HG02981 (cell line): ENCODE measurements around the gene MEGF6.

Experiments
- ATAC-seq: cut with Tn5 transposase; IDR thresholded peaks from one replicate; pipeline ENCODE4 v1.9.1; 2021; ENCODE audit warnings: mild to moderate bottlenecking, moderate library complexity; ENCODE audit not compliant: unreplicated experiment

Gene MEGF6

DNA sequence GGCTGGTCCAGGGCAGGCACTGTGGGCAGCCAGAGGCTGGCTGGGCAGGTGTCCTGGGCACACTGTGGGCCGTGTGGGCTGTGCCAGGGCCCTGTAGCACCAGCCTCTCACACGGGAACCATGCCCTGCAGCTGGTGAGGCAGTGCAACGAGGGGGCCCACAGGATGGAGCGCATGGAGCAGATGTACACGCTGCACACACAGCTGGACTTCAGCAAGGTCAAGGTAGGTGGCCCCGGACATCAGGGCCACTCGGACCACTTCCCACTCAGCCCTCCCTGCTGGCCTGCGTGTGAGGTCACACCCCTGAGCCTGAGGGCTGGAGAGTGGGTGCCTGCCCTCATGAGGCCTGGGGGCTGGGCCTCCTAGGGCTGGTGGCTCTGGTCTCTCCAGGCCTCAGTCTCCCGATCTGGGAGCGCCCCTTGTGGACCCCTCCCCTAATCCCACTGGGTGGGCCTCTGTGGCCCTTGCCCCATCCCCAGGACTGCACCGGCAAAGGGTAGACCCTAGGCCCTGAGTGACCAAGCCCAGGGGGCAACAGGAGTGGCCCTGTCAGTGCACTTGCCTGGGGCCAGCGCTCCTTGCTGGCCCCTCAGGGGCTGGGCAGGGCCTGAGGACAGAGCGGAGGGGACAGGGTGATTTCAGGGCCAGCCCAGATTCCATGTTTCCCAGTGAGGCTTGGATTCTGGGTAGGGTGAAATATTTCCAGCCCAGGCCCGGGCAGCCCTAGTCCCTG lies 135.3 kb downstream of the MEGF6 start:
- no peak for ATAC-seq

DNA sequence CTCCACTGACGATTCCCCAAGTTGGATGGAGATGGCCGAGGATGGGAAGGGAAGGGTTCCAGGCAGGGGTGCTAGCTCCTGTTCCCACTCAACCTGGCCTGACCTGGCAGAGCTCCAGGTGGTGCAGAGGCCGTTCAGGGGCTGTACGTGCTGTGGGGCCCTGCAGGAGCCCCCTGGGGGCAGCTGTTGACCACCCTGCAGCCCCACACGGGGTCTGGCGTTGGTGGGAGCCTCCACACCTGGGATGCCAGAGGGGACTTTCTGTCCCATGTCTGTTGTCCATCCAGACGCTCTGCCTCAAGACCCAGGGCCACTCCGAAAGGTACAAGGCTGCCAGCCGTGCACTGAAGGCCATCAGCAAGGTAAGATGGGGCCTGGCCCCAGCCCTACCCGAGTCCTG lies 136.9 kb downstream of the MEGF6 start:
- no peak for ATAC-seq

- no peak for ATAC-seq
Measured at GRCh38 chr1:3474016-3474415, 137.3 kb downstream of the MEGF6 start.

DNA sequence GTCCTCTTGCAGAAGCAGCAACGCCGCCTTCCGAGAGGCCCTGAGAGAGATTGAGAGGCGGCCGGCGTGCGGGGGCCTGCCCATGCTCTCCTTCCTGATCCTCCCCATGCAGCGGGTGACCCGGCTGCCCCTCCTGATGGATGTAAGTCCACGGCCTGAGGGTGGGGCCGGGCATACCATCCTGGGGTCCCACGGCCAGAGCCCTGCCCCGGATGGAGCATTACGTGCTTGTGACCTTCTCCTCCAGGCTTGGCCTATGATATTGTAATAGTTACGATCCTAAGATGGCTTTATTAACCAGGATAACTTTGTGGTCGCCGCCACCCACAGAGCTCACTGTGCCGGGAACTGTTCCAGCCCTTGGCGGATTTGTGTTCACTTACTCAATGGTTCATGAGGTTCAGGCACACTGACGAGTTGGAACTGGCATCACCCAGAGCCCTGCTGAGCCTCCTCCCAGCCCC lies 137.9 kb downstream of the MEGF6 start:
- ATAC-seq = no peak

GRCh38 chr1:3472906-3473305 lies 138.4 kb downstream of the MEGF6 start:
- ATAC-seq = no peak

DNA sequence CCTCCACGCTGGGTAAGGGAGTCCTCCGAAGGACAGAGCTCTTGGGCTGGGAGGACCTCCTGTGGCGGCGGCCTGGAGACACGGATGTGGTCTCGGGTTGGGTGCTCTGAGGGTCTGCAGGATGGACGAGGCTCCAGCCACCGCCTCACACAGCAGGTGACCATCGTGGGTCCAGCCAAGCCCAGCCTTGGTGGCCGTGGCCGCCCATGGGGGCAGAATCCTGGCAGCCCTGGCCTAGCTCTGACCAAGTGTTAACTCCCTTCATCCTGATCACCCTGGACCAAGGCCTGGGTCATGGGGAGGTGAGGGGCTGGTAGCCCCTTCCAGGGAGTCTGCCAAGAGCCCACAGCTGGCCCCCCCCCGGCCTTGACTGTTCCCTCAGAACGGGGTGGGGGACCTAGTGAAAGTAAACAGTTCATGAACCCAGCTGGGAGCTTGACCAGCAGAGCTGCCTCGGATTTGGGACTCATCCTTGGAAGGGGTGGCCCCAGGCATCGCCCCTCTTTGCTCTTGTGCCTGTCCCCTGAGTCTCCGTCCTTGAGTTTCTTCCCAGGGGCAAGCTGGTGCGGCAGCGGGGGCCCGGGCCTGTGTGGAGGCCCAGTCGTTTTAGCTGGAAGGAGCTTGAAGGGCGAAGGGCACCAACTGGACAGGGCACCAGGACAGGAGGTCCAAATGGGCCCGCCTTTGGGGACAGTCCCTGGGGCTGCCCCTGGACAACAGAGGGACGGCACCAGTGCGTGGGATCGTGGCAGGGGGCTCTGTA lies 139.0 kb downstream of the MEGF6 start:
- ATAC-seq = no peak

DNA sequence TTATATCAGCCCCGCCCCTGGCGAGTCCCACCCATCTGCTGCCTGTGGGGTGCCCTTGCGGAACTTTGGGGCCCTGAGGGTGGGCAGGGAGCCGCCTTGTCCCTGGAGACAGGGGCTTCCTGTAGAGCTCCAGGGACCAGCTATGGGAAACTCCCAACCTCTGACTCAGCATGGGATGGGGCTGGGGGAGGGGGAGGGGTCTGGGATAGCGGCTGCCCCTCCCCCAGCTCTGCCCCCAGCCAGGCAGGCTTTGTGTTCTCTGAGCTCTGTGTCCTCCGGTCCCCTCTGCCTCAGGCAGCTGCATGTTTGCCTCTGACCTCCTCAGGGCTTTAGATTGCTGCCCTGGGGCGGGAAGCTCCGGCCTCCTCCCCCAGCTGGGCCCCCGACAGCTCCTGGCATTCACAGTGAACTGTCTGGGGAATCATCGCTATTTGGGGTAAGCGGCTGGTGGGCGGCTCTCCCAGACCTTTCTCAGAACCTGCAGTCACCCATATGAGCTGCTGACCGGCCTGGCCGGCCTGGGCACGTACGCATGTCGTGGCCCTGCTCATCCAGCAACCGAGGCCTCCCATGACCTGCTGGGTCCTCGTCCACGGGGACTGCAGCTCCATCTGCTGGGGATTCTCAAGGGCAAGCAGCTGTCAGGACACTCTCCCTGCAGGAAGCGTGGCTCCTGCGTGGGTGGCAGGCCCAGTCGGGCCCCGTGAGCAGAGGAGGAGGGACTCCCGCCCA lies 139.8 kb downstream of the MEGF6 start:
- ATAC-seq = no peak

GRCh38 chr1:3470650-3471355 lies 140.5 kb downstream of the MEGF6 start:
- ATAC-seq = no peak

GRCh38 chr1:3469849-3470649 lies 141.3 kb downstream of the MEGF6 start:
- no peak for ATAC-seq

DNA sequence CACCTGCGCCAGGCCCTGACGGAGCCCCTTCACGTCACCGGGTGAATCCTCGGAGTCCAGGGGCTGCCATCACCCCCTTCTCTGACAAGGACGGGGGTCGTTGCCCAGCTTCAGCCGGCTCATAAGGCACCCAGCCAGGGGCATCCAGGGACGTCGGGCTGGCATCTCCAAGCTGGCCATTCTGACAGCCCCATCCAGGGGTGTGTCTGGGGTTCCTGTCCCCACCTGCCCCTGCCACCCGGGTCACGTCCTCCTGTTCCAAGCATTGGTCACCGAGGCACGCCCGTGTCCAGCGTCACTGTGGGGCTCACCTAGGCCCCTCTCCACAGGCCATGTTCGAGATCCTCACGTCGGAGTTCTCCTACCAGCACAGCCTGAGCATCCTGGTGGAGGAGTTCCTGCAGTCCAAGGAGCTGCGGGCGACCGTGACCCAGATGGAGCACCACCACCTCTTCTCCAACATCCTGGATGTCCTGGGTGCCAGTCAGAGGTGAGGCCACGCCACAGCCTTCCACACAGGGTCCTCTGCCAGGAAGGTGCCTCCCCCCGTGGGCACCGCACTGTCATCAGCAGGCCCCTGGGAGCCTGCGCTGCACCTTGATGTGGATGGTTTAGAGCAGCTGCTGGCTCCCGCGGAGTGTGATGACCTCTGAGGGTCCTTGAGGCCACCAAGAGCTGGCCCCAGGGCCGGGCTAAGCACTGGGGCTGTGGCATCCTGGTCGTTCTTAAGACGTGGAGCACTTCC lies 142.0 kb downstream of the MEGF6 start:
- ATAC-seq = no peak

DNA sequence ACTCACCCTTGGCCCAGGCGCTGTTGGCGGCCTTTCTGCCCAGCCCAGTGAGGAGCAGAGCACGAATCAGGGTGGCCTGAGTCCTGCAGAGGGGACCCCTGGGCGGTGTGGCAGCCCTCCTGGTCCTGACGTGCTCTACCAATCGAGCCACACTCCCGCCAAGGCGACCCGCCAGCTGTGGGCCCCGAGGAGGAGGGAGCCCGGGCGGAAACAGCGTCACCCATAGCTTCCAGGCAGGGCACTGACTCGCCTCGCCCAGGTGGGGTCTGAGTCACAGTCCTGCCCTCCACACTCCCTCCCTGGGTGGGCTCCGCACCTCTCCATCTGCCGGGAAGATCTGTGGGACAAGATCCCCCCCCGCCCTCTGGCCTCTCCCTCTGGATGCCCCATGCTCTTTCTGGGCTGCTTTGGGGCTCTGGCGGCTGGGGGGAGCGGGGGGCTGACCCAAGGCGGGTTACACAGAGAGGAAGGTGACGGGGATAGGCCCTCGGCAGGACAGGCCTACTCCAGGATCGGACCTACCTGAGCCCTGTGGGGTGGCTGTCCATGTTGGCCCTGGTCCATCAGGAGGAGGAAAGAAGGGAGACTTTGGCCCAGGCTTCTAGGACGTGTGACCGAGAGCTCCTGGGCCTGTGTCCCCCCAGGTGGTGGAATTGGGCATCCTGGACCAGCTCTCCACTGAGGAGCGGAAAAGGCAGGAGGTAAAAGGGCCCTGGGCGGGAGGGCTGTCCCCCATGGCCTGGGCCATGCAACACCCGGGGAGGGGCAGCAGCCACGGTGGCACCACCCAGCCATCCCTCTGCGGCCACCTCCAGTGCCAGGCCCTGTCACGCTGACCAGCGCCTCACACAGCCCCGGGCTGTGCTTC lies 142.8 kb downstream of the MEGF6 start:
- no peak for ATAC-seq

- ATAC-seq = no peak
Measured at GRCh38 chr1:3467096-3468036, 143.9 kb downstream of the MEGF6 start.

DNA sequence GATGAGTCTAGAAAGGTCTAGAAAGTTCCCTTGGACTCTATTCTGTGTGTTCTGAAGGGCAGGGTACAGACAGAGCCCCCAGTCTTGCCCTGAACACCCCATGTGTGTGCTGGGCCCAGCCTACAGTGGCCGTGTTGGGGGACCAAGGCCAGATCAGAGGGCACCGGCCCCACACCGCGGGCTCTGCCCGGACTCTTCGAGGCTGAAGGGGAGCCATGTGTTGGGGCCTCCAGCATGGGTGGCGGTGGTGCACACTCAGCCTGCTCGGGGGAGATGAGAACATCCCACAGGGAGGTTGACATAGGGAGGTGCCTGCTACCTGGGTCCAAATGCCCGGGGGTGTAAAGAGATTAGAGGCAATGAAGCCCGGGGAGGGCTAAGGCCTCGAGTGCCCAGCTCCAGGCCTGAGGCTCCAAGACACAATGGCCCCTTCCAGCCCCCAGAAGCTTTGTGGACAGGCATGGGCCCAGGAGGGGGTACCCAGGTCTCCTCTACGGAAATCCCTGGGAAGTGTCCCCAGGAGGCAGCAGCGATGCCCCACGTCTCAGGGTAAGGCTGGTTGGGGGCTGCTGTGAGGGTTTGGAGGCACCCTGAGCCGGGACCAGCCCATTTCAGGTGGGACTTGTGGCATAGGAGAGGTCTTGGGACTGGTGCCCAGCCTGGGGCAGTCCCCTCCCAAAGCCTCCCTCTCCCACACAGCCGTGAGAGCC lies 144.8 kb downstream of the MEGF6 start:
- ATAC-seq = no peak

GRCh38 chr1:3465935-3466321 lies 145.4 kb downstream of the MEGF6 start:
- no peak for ATAC-seq

DNA sequence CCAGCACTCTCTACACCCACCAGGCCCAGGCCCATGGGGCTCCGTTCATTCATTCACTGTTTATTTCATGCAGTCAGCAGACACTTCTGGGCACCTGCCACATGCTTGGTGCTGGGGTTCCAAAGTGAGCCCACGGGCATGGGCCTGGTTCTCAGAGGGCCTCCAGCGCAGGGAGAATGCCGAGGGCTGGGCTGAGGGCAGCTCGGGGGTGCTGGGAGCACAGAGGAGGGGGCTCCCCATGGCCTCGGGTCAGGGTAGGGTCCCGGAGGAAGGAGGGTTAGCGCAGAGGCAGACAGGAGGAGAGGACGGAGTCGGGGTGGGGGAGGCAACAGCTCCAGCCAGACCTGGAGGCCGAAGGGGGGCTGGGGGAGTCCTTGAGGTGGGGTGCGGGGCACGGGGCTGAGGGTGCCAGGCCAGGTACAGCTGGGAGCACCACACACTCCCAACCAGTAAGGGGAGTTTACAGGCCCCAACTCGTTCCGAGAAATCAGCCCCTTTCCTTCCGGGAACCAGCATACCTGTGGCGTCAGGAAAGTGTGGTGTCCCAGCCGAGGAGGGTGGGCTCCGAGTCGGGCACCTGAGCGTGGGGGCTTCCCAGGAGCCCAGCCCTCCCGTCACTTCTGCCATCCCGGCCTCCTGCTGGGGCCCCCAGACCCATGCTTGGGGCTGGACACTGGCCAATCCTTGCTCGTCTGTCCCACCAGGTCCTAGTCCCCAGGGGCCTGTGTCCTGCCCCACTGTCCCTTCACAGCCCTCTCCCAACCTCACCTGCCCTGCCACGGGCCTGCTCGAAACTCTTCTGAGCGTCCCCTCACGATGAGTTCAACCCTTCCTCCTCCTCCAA lies 146.0 kb downstream of the MEGF6 start:
- ATAC-seq = no peak

DNA sequence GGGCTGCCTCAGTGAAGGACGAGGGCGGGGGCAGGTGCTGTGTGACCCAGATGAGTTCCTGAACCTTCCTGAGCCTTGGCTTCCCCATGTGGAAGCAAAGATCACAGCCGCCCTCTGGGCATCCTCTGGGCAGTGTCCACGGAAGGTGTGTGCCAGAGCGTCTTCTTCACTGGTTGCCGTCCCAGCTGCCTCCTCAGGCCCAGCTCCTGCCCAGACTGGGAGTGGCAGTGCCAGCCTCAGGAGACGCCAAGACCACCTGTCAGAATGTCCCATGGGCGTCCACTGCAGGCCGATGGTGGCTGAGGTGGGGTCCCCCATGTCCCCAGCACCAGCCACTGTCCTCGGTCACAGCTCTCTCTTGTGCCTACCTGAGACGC lies 146.7 kb downstream of the MEGF6 start:
- ATAC-seq = no peak
